Measurements from ENCODE around the gene FAM107A. TPM values are rescaled to one million over a fixed set of nuclear protein-coding genes. Genes with fewer than 3 reads are reported as not detected.
A peak's percentile ranks its signal among the peaks of the same experiment; 100 is the strongest.

Gene FAM107A
- total and polyA plus RNA-seq, 2 of the 13 experiments (the other 11 are each of a cell fraction or from before 2014, with no cell fraction given) = not detected

DNA sequence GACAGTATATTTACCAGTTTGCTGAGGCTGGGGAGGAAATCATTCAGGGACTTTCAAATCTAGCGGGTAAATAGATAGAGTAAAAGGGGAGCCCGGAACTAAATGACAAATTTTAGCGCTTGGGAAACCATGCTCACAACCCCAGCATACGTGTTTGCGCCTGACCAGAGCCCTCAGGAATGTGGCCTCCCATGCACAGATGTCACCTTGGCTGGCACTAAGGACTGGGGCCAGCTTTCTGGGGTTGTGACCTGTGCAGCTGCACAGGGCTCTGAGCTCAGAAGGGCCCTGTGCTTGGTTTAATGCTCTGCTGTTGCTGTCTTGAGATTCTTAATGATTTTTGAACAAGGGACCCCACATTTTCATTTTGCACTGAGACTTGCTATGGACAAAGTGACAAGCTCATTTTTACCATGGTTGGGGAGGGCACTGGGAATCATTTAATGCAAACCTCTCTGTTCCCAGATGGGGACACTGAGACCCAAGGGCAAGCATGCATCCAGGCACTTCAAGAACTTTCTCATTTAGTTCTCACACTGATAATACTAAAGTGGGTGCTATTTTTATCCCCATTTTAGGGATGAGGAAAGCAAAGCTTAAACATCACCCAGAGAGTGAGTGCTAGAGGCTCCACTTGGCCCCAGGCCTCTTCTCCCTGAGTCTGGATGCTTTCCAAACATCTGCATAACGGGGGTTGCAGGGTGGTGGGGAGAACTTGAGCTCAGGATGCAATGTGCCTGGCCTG lies 44.1 kb upstream of the FAM107A start:
- CTCF ChIA-PET (ENCODE audit: low intra/inter-chr PET ratio, low total read pairs) = no interaction called here
- POLR2A ChIA-PET = no interaction called here
- TF ChIP-seq SSRP1 (CRISPR knock-in tag; IDR thresholded peaks at IDR 0.05) (no peak), BHLHE40 (IDR thresholded peaks at IDR 0.05; ENCODE audit: low read length) (no peak), HMGA1 (CRISPR knock-in tag; conservative IDR thresholded peaks at IDR 0.05) (no peak), ZIK1 (CRISPR knock-in tag; IDR thresholded peaks at IDR 0.05; ENCODE audit: borderline replicate concordance, low read depth) (no peak), ZNF556 (CRISPR knock-in tag; IDR thresholded peaks at IDR 0.05; ENCODE audit: borderline replicate concordance) (no peak), ZNF484 (CRISPR knock-in tag; IDR thresholded peaks at IDR 0.05; ENCODE audit: borderline replicate concordance, low read depth) (no peak)
- TF ChIP-seq, protein P1, sequence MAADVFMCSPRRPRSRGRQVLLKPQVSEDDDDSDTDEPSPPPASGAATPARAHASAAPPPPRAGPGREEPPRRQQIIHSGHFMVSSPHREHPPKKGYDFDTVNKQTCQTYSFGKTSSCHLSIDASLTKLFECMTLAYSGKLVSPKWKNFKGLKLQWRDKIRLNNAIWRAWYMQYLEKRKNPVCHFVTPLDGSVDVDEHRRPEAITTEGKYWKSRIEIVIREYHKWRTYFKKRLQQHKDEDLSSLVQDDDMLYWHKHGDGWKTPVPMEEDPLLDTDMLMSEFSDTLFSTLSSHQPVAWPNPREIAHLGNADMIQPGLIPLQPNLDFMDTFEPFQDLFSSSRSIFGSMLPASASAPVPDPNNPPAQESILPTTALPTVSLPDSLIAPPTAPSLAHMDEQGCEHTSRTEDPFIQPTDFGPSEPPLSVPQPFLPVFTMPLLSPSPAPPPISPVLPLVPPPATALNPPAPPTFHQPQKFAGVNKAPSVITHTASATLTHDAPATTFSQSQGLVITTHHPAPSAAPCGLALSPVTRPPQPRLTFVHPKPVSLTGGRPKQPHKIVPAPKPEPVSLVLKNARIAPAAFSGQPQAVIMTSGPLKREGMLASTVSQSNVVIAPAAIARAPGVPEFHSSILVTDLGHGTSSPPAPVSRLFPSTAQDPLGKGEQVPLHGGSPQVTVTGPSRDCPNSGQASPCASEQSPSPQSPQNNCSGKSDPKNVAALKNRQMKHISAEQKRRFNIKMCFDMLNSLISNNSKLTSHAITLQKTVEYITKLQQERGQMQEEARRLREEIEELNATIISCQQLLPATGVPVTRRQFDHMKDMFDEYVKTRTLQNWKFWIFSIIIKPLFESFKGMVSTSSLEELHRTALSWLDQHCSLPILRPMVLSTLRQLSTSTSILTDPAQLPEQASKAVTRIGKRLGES (CRISPR knock-in tag; IDR thresholded peaks at IDR 0.05; ENCODE audit: borderline replicate concordance) = no peak
- TF ChIP-seq, protein P2, sequence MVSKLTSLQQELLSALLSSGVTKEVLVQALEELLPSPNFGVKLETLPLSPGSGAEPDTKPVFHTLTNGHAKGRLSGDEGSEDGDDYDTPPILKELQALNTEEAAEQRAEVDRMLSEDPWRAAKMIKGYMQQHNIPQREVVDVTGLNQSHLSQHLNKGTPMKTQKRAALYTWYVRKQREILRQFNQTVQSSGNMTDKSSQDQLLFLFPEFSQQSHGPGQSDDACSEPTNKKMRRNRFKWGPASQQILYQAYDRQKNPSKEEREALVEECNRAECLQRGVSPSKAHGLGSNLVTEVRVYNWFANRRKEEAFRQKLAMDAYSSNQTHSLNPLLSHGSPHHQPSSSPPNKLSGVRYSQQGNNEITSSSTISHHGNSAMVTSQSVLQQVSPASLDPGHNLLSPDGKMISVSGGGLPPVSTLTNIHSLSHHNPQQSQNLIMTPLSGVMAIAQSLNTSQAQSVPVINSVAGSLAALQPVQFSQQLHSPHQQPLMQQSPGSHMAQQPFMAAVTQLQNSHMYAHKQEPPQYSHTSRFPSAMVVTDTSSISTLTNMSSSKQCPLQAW (CRISPR knock-in tag; IDR thresholded peaks at IDR 0.05) = no peak
- TF ChIP-seq, protein P3, sequence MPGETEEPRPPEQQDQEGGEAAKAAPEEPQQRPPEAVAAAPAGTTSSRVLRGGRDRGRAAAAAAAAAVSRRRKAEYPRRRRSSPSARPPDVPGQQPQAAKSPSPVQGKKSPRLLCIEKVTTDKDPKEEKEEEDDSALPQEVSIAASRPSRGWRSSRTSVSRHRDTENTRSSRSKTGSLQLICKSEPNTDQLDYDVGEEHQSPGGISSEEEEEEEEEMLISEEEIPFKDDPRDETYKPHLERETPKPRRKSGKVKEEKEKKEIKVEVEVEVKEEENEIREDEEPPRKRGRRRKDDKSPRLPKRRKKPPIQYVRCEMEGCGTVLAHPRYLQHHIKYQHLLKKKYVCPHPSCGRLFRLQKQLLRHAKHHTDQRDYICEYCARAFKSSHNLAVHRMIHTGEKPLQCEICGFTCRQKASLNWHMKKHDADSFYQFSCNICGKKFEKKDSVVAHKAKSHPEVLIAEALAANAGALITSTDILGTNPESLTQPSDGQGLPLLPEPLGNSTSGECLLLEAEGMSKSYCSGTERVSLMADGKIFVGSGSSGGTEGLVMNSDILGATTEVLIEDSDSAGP (CRISPR knock-in tag; IDR thresholded peaks at IDR 0.05; ENCODE audit: borderline replicate concordance) = no peak
- TF ChIP-seq, protein P4, sequence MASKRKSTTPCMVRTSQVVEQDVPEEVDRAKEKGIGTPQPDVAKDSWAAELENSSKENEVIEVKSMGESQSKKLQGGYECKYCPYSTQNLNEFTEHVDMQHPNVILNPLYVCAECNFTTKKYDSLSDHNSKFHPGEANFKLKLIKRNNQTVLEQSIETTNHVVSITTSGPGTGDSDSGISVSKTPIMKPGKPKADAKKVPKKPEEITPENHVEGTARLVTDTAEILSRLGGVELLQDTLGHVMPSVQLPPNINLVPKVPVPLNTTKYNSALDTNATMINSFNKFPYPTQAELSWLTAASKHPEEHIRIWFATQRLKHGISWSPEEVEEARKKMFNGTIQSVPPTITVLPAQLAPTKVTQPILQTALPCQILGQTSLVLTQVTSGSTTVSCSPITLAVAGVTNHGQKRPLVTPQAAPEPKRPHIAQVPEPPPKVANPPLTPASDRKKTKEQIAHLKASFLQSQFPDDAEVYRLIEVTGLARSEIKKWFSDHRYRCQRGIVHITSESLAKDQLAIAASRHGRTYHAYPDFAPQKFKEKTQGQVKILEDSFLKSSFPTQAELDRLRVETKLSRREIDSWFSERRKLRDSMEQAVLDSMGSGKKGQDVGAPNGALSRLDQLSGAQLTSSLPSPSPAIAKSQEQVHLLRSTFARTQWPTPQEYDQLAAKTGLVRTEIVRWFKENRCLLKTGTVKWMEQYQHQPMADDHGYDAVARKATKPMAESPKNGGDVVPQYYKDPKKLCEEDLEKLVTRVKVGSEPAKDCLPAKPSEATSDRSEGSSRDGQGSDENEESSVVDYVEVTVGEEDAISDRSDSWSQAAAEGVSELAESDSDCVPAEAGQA (IDR thresholded peaks at IDR 0.05; ENCODE audit: low read depth) = no peak
- TF ChIP-seq, protein P4 (CRISPR knock-in tag; IDR thresholded peaks at IDR 0.05; ENCODE audit: borderline replicate concordance) = no peak

More for the DNA sequence above, 44.1 kb upstream of the FAM107A start:
- Histone ChIP-seq H3K9ac (ENCODE audit: insufficient read depth, low read depth, low read length) (no peak overlapping the region), H3K4me2 (ENCODE audit: low read depth, low read length) (no peak overlapping the region), H3K9me3 (ENCODE audit: low read length) (no peaks in the 10 kb centered on the region), H3K79me2 (ENCODE audit: insufficient read depth, low read length) (no peaks in the 10 kb centered on the region), H4K20me1 (ENCODE audit: insufficient read depth, low read length) (no peaks in the 10 kb centered on the region), H3K4me3 (replicated peaks in 1 of 3; ENCODE audit: insufficient read depth in 1 of 3, low read depth in 2 of 3, low read length in 3 of 3) (no peak overlapping the region), H3K36me3 (replicated peaks in 1 of 2; ENCODE audit: control insufficient read depth in 1 of 2, insufficient read depth in 2 of 2, low read length in 2 of 2) (no peaks in the 10 kb centered on the region), H3K4me1 (ENCODE audit: insufficient read depth, low read length) (peaks cover 7% of the 10 kb centered on the region), H3K27me3 (ENCODE audit: control insufficient read depth in 1 of 2, insufficient read depth in 2 of 2, low read length in 2 of 2) (peaks cover 2 to 10% of the 10 kb centered on the region in 2 experiments; a peak in 3 of 5 replicates), H2AFZ (ENCODE audit: low read length) (no peak overlapping the region), H3K27ac (ENCODE audit: extremely low read length, insufficient read depth, low read length) (no peak overlapping the region)
- intact Hi-C loops (cut with micrococcal nuclease; ENCODE audit: unreplicated experiment) = no loop called here
- ATAC-seq (peak; percentile 21; the same call in 2 of the 3 replicates), DNase-seq (ENCODE audit: low spot score) (no peak), FAIRE-seq (no peak)
- BruUV-seq (replicated peaks) = no TSS peak
- in situ Hi-C loops (cut with HindIII; ENCODE audit: extremely low pct_ligation_motif_present, low pct_unique_long_range_greater_than_20kb) = no loop called here
- WGBS (ENCODE audit: low lambda C conversion rate) = 31% methylated on average over 4 of the region's 6 CpGs

Data from HepG2 (cell line).